ENCODE results near the gene SPRN.
A peak's percentile ranks its signal among the peaks of the same experiment; 100 is the strongest.
"Not testable (repeated sequence)": the region's sequence is repeated elsewhere in the genome, so short reads cannot be mapped to it uniquely, and the experiment has no call there.

Gene SPRN

GRCh38 chr10:133383551-133383950 lies 40.9 kb downstream of the SPRN start:
- no peak for DNase-seq

- no peak for DNase-seq
Measured at GRCh38 chr10:133381036-133381435, 43.4 kb downstream of the SPRN start.

- DNase-seq, result no peak
Measured at GRCh38 chr10:133379801-133380666, 44.4 kb downstream of the SPRN start.

GRCh38 chr10:133379152-133379800 lies 45.1 kb downstream of the SPRN start, which contains the start of gene PAOX:
PAOX (plus strand) TSS chr10:133379262; CDS start chr10:133379317, 55 bp downstream.
- DNase-seq, result peak; percentile 66

GRCh38 chr10:133378251-133379096 lies 46.0 kb downstream of the SPRN start:
- peak; percentile 58 for DNase-seq

- no peak for DNase-seq
Measured at GRCh38 chr10:133377818-133378250, 46.6 kb downstream of the SPRN start.

- DNase-seq, result no peak
Measured at GRCh38 chr10:133377025-133377817, 47.2 kb downstream of the SPRN start.

GRCh38 chr10:133376183-133376582 lies 48.2 kb downstream of the SPRN start:
- not testable (repeated sequence) for DNase-seq

- no peak for DNase-seq
Measured at GRCh38 chr10:133375357-133376115, 48.9 kb downstream of the SPRN start.

GRCh38 chr10:133373174-133374090 lies 51.0 kb downstream of the SPRN start, which contains the start of gene ECHS1:
ECHS1 (minus strand) TSS chr10:133373354; CDS start chr10:133373333, 21 bp downstream.
- DNase-seq, result peak; percentile 92

GRCh38 chr10:133372507-133372906 lies 51.9 kb downstream of the SPRN start:
- no peak for DNase-seq

All from EL (cell line).